SU-DHL-6 (cell line): ENCODE measurements around the gene GRM5.
"Not testable (repeated sequence)": the region's sequence is repeated elsewhere in the genome, so short reads cannot be mapped to it uniquely, and the experiment has no call there.

Experiments
- H2AFZ ChIP-seq: fragments of 200-600 bp; sonication (generic); 2 replicates; pipeline ENCODE4 v1.6.1; 2014; ENCODE audit warnings: low read depth, mild to moderate bottlenecking, moderate library complexity, mixed read lengths, antibody characterized with exemption, low read length; ENCODE audit not compliant: severe bottlenecking
- H3F3A ChIP-seq: fragments of 200-600 bp; shearing (Covaris generic); 2 replicates; pipeline ENCODE4 v1.6.0; 2016; ENCODE audit warnings: antibody characterized with exemption, mild to moderate bottlenecking; ENCODE audit not compliant: insufficient read depth
- H3K27ac ChIP-seq: fragments of 200-600 bp; sonication (generic); 2 replicates; pipeline ENCODE4 v1.5.1; 2016; ENCODE audit warnings: low read depth, mild to moderate bottlenecking, low read length, moderate library complexity, mixed read lengths
- H3K27me3 ChIP-seq: fragments of 200-600 bp; sonication (generic), shearing (Covaris generic); 2 replicates; pipeline ENCODE4 v1.6.0; 2014; ENCODE audit warnings: mild to moderate bottlenecking, low read length
- H3K36me3 ChIP-seq: fragments of 200-600 bp; sonication (generic); 2 replicates; pipeline ENCODE4 v1.6.1; 2014; ENCODE audit warnings: mild to moderate bottlenecking, low read length, mixed read lengths
- H3K4me2 ChIP-seq: fragments of 300-600, 200-600 bp; shearing (Covaris generic), sonication (generic); 2 replicates; pipeline ENCODE4 v1.6.0; 2014; ENCODE audit warnings: low read length, low read depth, mild to moderate bottlenecking; ENCODE audit not compliant: poor library complexity, severe bottlenecking
- H3K4me3 ChIP-seq: fragments of 200-600 bp; sonication (generic); 2 replicates; pipeline ENCODE4 v1.5.1; 2014; ENCODE audit warnings: antibody characterized with exemption, low read length, mild to moderate bottlenecking, mixed read lengths; ENCODE audit not compliant: insufficient read depth, poor library complexity, severe bottlenecking
- H3K79me2 ChIP-seq: fragments of 200-600 bp; sonication (generic); 2 replicates; pipeline ENCODE4 v1.6.1; 2014; ENCODE audit warnings: mild to moderate bottlenecking, low read length, moderate library complexity; ENCODE audit not compliant: insufficient read depth
- H3K9ac ChIP-seq: fragments of 200-600 bp; sonication (generic); 2 replicates; pipeline ENCODE4 v1.7.0; 2014; ENCODE audit warnings: mild to moderate bottlenecking, low read length
- H3K9me2 ChIP-seq: fragments of 200-600 bp; sonication (generic); replicated peaks from 2 replicates; pipeline ENCODE4 v1.6.1; 2014; ENCODE audit warnings: low read length; ENCODE audit not compliant: insufficient read depth
- H3K9me3 ChIP-seq: fragments of 200-600 bp; sonication (generic); 2 replicates; pipeline ENCODE4 v1.6.1; 2014; ENCODE audit warnings: low read length, mixed read lengths; ENCODE audit not compliant: insufficient read depth
- H4K20me1 ChIP-seq: fragments of 200-600 bp; sonication (generic); 2 replicates; pipeline ENCODE4 v1.6.1; 2014; ENCODE audit warnings: low read depth, mild to moderate bottlenecking, antibody characterized with exemption, low read length, moderate library complexity, mixed read lengths
- EZH2phosphoT487 ChIP-seq: fragments of 200-600 bp; sonication (generic), shearing (Covaris generic); conservative IDR thresholded peaks from 2 replicates; pipeline ENCODE4 v1.6.1; 2018; ENCODE audit warnings: mild to moderate bottlenecking, antibody characterized with exemption, low read length, moderate library complexity, mixed read lengths
- TF ChIP-seq, protein P1 (sequence below): fragments of 200-600 bp; sonication (generic); IDR thresholded peaks from one replicate; pipeline ENCODE4 v1.5.1; 2017; ENCODE audit warnings: antibody characterized with exemption, mild to moderate bottlenecking, low read length, moderate library complexity; ENCODE audit not compliant: insufficient read depth, poor library complexity, severe bottlenecking

GRM5 gene

DNA sequence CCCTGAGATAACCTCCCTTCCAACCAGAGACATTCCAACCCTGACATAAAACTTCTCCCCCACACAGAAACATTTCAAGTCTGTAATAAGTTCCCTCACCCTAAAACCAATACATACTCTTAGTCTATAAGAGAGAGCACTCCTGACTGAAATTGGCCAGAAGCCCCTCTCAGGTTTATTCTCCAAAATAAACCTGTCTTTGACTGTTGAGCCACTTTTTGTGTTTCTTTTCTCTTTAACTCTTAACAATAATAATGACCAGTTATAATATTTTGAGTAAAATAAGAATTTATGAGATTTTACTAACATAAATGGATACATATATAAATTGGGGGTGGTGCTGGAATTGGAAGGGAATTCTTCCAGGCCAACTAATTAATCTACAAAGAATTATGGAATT is 93.6 kb downstream of the GRM5 start:
- Histone ChIP-seq H3K79me2 (no peaks in the 10 kb centered on the region), H3K9me2 (no peaks in the 10 kb centered on the region), H3K4me2 (no peak overlapping the region), H3K4me3 (no peak overlapping the region), H3K27me3 (no peaks in the 10 kb centered on the region), H2AFZ (no peak overlapping the region), H3K27ac (no peak overlapping the region), H3K36me3 (no peaks in the 10 kb centered on the region), H3K9ac (no peak overlapping the region), H3F3A (no peaks in the 10 kb centered on the region), H3K9me3 (no peaks in the 10 kb centered on the region), H4K20me1 (no peaks in the 10 kb centered on the region)
- TF ChIP-seq, protein P1, sequence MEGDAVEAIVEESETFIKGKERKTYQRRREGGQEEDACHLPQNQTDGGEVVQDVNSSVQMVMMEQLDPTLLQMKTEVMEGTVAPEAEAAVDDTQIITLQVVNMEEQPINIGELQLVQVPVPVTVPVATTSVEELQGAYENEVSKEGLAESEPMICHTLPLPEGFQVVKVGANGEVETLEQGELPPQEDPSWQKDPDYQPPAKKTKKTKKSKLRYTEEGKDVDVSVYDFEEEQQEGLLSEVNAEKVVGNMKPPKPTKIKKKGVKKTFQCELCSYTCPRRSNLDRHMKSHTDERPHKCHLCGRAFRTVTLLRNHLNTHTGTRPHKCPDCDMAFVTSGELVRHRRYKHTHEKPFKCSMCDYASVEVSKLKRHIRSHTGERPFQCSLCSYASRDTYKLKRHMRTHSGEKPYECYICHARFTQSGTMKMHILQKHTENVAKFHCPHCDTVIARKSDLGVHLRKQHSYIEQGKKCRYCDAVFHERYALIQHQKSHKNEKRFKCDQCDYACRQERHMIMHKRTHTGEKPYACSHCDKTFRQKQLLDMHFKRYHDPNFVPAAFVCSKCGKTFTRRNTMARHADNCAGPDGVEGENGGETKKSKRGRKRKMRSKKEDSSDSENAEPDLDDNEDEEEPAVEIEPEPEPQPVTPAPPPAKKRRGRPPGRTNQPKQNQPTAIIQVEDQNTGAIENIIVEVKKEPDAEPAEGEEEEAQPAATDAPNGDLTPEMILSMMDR: no peak
- no peak for TF ChIP-seq EZH2phosphoT487

DNA sequence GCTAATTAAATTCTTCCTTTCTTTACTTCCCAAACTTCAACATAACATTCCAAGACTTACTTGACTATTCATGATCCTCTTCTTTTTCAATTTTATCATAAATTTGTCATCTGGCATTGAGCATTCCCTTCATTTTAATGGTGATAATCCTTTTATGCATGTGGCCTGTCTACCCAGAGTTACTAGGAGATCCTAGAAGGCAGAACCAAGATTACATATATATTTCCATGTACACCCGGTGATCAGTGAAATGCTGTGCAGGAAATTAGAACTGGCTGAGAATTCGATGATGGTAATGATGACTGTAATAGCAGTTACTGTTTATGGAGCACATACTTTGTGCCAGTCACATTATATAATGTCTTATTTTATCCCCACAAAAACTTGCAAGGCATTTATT is 104.2 kb downstream of the GRM5 start:
- H3K9me3 ChIP-seq, H3K79me2 ChIP-seq, H4K20me1 ChIP-seq, H3F3A ChIP-seq, H3K4me3 ChIP-seq, H3K9me2 ChIP-seq, H3K36me3 ChIP-seq, H2AFZ ChIP-seq, H3K27me3 ChIP-seq, H3K4me2 ChIP-seq, H3K27ac ChIP-seq, H3K9ac ChIP-seq: not testable (repeated sequence)

DNA sequence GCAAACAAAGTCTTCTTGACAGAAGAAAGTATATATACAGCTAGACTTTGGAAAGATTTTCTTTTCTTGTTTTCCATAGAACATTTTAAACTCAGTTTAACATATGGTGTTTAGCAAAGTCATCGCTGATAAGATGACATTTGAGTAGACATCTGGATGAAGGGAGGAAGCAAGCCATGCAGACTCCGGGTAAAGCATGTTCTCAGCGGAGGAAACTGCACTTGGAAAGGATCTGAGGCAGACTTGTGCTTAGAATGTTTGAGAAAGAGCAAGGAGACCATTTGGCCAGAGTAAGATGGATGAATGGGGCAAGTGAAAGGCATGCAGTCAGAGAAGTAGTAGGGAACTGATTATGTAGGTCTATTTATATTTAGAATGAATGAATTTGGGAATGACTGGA is 105.9 kb downstream of the GRM5 start:
- not testable (repeated sequence) for H3K27ac ChIP-seq, H3K9me2 ChIP-seq, H4K20me1 ChIP-seq, H3K4me2 ChIP-seq, H3K9ac ChIP-seq, H3K9me3 ChIP-seq, H3K4me3 ChIP-seq, H2AFZ ChIP-seq, H3F3A ChIP-seq, H3K36me3 ChIP-seq, H3K27me3 ChIP-seq, H3K79me2 ChIP-seq

DNA sequence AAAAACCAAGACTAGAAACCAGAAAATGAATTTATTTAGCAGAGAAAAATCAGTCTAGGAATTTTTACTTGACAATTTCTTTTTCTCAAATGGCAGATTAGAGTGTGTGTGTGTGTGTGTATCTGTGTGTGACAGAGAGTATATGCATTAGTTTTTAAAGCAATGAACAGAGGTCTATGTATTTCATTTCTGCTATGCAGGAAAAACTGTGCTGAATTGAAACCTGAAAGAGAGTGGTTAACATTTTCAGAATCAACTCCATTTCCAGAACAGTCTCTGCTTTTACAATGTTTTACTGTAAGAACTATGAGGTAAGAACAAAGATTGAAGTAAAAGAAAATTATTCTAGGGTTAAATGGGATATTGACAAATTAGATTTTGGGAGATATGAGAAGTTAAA is 114.8 kb downstream of the GRM5 start:
- H3K27ac ChIP-seq: no peak overlapping the region
- H3K27me3 ChIP-seq: no peaks in the 10 kb centered on the region
- H2AFZ ChIP-seq: no peak overlapping the region
- no peaks in the 10 kb centered on the region for H4K20me1 ChIP-seq
- H3K4me2 ChIP-seq: no peak overlapping the region
- TF ChIP-seq, protein P1: no peak
- no peak for TF ChIP-seq EZH2phosphoT487
- H3K9me3 ChIP-seq: no peaks in the 10 kb centered on the region
- H3K36me3 ChIP-seq: no peaks in the 10 kb centered on the region
- no peak overlapping the region for H3K9ac ChIP-seq
- no peaks in the 10 kb centered on the region for H3K9me2 ChIP-seq
- H3F3A ChIP-seq: no peaks in the 10 kb centered on the region
- H3K4me3 ChIP-seq: no peak overlapping the region
- H3K79me2 ChIP-seq: no peaks in the 10 kb centered on the region

DNA sequence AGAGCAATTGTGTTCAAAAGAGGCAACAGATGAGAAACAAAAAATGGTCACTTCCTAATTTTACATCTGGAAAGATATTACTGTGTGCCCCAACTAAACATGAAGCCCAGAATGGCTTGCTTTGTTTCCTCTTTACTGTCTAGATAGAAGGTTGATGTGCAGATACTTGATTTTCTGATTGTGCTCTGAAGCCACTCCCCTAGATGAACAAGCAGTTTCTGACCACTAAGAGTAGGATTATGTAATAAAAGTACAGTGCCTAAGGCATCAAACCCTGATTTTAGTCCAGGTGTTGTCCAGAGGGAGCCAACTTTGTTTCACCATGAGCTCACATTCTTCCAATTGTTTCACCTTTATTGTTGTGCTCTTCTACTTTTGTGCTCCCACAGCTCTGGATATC is 116.9 kb downstream of the GRM5 start:
- H2AFZ ChIP-seq, H3K79me2 ChIP-seq, H3F3A ChIP-seq, H3K36me3 ChIP-seq, H3K4me3 ChIP-seq, H3K4me2 ChIP-seq, H3K9ac ChIP-seq, H3K9me2 ChIP-seq, H3K27ac ChIP-seq, H3K9me3 ChIP-seq, H3K27me3 ChIP-seq, H4K20me1 ChIP-seq: not testable (repeated sequence)

DNA sequence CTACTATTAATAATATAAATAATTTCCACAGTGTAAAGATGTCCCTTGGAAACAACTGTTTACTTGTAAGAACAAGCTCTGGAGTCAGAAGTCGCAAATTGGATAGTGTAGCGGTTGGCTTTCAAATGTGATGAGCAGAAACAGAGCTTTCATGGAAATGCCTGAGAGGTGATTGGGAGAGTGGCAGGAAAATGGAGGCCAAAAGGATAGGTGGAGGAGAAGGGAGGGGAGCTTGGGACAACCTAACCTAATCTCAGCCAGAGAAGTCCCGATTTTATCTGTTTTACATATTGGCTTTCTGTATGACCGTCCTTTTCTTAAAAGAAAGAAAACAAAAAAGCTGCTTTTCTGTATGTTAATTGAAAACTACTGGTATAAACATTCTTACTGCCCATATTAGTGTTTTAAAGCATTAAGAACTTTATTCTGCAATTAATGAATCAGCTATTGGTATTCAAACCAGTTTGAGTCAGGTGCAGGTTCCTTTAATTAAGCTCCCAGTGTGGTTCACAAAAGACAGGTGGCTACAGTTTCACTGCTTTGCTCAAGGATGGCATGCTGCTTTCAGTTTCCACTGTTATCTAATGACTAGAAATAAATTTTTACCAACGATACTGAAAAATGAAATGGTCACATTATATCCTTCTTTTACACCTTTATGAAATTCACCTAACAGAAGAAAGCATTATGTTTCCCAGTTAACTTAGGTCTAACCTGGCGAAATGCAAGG is 117.8 kb downstream of the GRM5 start:
- H3K4me3 ChIP-seq, H3K9me3 ChIP-seq, H3K36me3 ChIP-seq, H3K79me2 ChIP-seq, H3F3A ChIP-seq, H4K20me1 ChIP-seq, H3K9me2 ChIP-seq, H3K27me3 ChIP-seq, H3K4me2 ChIP-seq, H2AFZ ChIP-seq, H3K9ac ChIP-seq, H3K27ac ChIP-seq: not testable (repeated sequence)
